Amniotic epithelial cell (primary cell): ENCODE measurements around the gene ATP13A5.

ENCODE experiments used
- DNase-seq: peaks from one replicate; pipeline ENCODE4 v3.0.0-alpha.2; 2010; ENCODE audit warnings: low read depth

The ATP13A5 gene

GRCh38 chr3:193345431-193345830 lies 33.1 kb downstream of the ATP13A5 start:
- no peak for DNase-seq

GRCh38 chr3:193344486-193344885 lies 34.1 kb downstream of the ATP13A5 start:
- no peak for DNase-seq

- DNase-seq, result no peak
Measured at GRCh38 chr3:193343726-193344222, 34.8 kb downstream of the ATP13A5 start.

- no peak for DNase-seq
Measured at GRCh38 chr3:193342551-193342950, 36.0 kb downstream of the ATP13A5 start.

GRCh38 chr3:193335031-193335430 lies 43.5 kb downstream of the ATP13A5 start:
- no peak for DNase-seq

- no peak for DNase-seq
Measured at GRCh38 chr3:193333229-193333628, 45.3 kb downstream of the ATP13A5 start.

- DNase-seq, result no peak
Measured at GRCh38 chr3:193330555-193331204, 47.9 kb downstream of the ATP13A5 start.

GRCh38 chr3:193317682-193318300 lies 60.8 kb downstream of the ATP13A5 start:
- DNase-seq, result no peak

GRCh38 chr3:193314161-193314560 lies 64.4 kb downstream of the ATP13A5 start:
- no peak for DNase-seq

- DNase-seq, result no peak
Measured at GRCh38 chr3:193313061-193313958, 65.2 kb downstream of the ATP13A5 start.

GRCh38 chr3:193310914-193311723 lies 67.4 kb downstream of the ATP13A5 start:
- no peak for DNase-seq

GRCh38 chr3:193305356-193305755 lies 73.2 kb downstream of the ATP13A5 start:
- DNase-seq, result no peak

- peak; percentile 1 for DNase-seq
Measured at GRCh38 chr3:193301433-193301832, 77.1 kb downstream of the ATP13A5 start.

- no peak for DNase-seq
Measured at GRCh38 chr3:193297421-193297820, 81.1 kb downstream of the ATP13A5 start.

- DNase-seq, result no peak
Measured at GRCh38 chr3:193295985-193296384, 82.6 kb downstream of the ATP13A5 start.

GRCh38 chr3:193292386-193292785 lies 86.2 kb downstream of the ATP13A5 start:
- DNase-seq, result no peak

- DNase-seq, result no peak
Measured at GRCh38 chr3:193271101-193271840, 107.3 kb downstream of the ATP13A5 start.

- no peak for DNase-seq
Measured at GRCh38 chr3:193270451-193270850, 108.1 kb downstream of the ATP13A5 start.

GRCh38 chr3:193269343-193270028 lies 109.1 kb downstream of the ATP13A5 start:
- DNase-seq, result no peak

- no peak for DNase-seq
Measured at GRCh38 chr3:193262707-193263106, 115.8 kb downstream of the ATP13A5 start.

- DNase-seq, result no peak
Measured at GRCh38 chr3:193261970-193262369, 116.6 kb downstream of the ATP13A5 start.
